SK-N-SH (cell line): ENCODE data around the gene SEMA4F.

Source experiments
- CTCF ChIP-seq: fragments of 200-600 bp; sonication (generic); IDR thresholded peaks from 2 replicates; pipeline ENCODE4 v1.6.1; 2017; ENCODE audit warnings: antibody characterized with exemption, mild to moderate bottlenecking, moderate library complexity
- EP300 ChIP-seq, 2 experiments: IDR thresholded peaks; 2 replicates each; pipeline versions ENCODE4 v1.4.0 to v1.6.1; 2012; ENCODE audit warnings: borderline replicate concordance in 1 of 2, low read depth in 1 of 2, low read length in 1 of 2
- EZH2phosphoT487 ChIP-seq: fragments of 200-600 bp; sonication (generic); IDR thresholded peaks from 2 replicates; pipeline ENCODE4 v1.6.1; 2017; ENCODE audit warnings: low read depth, mixed run types, mild to moderate bottlenecking, antibody characterized with exemption, moderate library complexity, borderline replicate concordance
- FOXM1 ChIP-seq: IDR thresholded peaks from 2 replicates; pipeline ENCODE4 v1.4.0; 2012; ENCODE audit warnings: low read depth, mild to moderate bottlenecking
- MAX ChIP-seq: IDR thresholded peaks from 2 replicates; pipeline ENCODE4 v1.4.0; 2012; ENCODE audit warnings: low read depth
- NFIC ChIP-seq: IDR thresholded peaks from 2 replicates; pipeline ENCODE4 v1.4.0; 2012; ENCODE audit warnings: borderline replicate concordance
- PBX3 ChIP-seq: IDR thresholded peaks from 2 replicates; pipeline ENCODE4; 2012
- RCOR1 ChIP-seq: fragments of 150-350 bp; IDR thresholded peaks from 2 replicates; pipeline ENCODE4 v1.6.1; 2017; ENCODE audit warnings: antibody characterized with exemption, low read length
- SMC3 ChIP-seq: IDR thresholded peaks from 2 replicates; pipeline ENCODE4 v1.6.1; 2012; ENCODE audit warnings: low read depth, low read length, improper control_type of control experiment
- TAF1 ChIP-seq: IDR thresholded peaks from 2 replicates; pipeline ENCODE4 v1.6.1; 2012; ENCODE audit warnings: low read depth, mild to moderate bottlenecking, low read length, moderate library complexity, borderline replicate concordance
- USF1 ChIP-seq: IDR thresholded peaks from 2 replicates; pipeline ENCODE4 v1.4.0; 2012; ENCODE audit warnings: low read depth, borderline replicate concordance
- USF2 ChIP-seq: fragments of 150-350 bp; IDR thresholded peaks from 2 replicates; pipeline ENCODE4 v1.6.1; 2017; ENCODE audit warnings: antibody characterized with exemption, low read length, low read depth, borderline replicate concordance

GRCh38 chr2:74714691-74715080, 60.6 kb downstream of the SEMA4F start:
- TF ChIP-seq CTCF, result no peak
- no peak for TF ChIP-seq USF1
- TF ChIP-seq MAX, result no peak
- TF ChIP-seq EZH2phosphoT487, result no peak
- TF ChIP-seq NFIC, result no peak
- TF ChIP-seq FOXM1, result no peak
- no peak for TF ChIP-seq USF2
- TF ChIP-seq TAF1, result no peak
- TF ChIP-seq PBX3, result no peak
- no peak for TF ChIP-seq RCOR1
- TF ChIP-seq SMC3, result no peak
- no peak for TF ChIP-seq EP300 (IDR thresholded peaks at IDR 0.05; ENCODE audit: borderline replicate concordance in 1 of 2, low read depth in 1 of 2, low read length in 1 of 2)
